H9 (cell line): Measurements from ENCODE around the gene NPHP4. TPM values are rescaled to one million over a fixed set of nuclear protein-coding genes. Genes with fewer than 3 reads are reported as not detected.

ENCODE experiments used
- DNase-seq: peaks from one replicate; pipeline ENCODE4 v3.0.0-alpha.2; 2017
- H2AFZ ChIP-seq: one replicate; pipeline ENCODE4 v1.6.1; 2013; ENCODE audit warnings: mild to moderate bottlenecking, low read length, control low read depth, moderate library complexity
- H2AK5ac ChIP-seq: 2 replicates; pipeline ENCODE4 v1.6.1; 2013; ENCODE audit warnings: low read length, control low read depth, mixed read lengths; ENCODE audit not compliant: insufficient read length
- H2BK120ac ChIP-seq: one replicate; pipeline ENCODE4 v1.6.1; 2013; ENCODE audit warnings: low read depth, mild to moderate bottlenecking, low read length, control low read depth, inconsistent platforms; ENCODE audit not compliant: poor library complexity, severe bottlenecking
- H2BK12ac ChIP-seq: 2 replicates; pipeline ENCODE4 v1.6.1; 2013; ENCODE audit warnings: low read length, control low read depth, mixed read lengths, low read depth; ENCODE audit not compliant: insufficient read length
- H2BK15ac ChIP-seq: 2 replicates; pipeline ENCODE4 v1.6.1; 2013; ENCODE audit warnings: low read depth, low read length, control low read depth
- H2BK20ac ChIP-seq: one replicate; pipeline ENCODE4 v1.6.1; 2013; ENCODE audit warnings: low read depth, mild to moderate bottlenecking, low read length, control low read depth, inconsistent platforms; ENCODE audit not compliant: poor library complexity, severe bottlenecking
- H2BK5ac ChIP-seq: 2 replicates; pipeline ENCODE4 v1.6.1; 2013; ENCODE audit warnings: low read length, control low read depth, mixed read lengths; ENCODE audit not compliant: insufficient read length
- H3K14ac ChIP-seq: 2 replicates; pipeline ENCODE4 v1.6.1; 2013; ENCODE audit warnings: low read length, control low read depth; ENCODE audit not compliant: insufficient read depth
- H3K18ac ChIP-seq: 2 replicates; pipeline ENCODE4 v1.6.1; 2013; ENCODE audit warnings: low read depth, mild to moderate bottlenecking, mixed read lengths, low read length, control low read depth; ENCODE audit not compliant: insufficient read length
- H3K23ac ChIP-seq: 2 replicates; pipeline ENCODE4 v1.6.1; 2013; ENCODE audit warnings: low read length, control low read depth, mixed read lengths, low read depth; ENCODE audit not compliant: insufficient read length
- H3K23me2 ChIP-seq: 2 replicates; pipeline ENCODE4 v1.6.1; 2013; ENCODE audit warnings: low read depth, mild to moderate bottlenecking, mixed read lengths, low read length, control low read depth; ENCODE audit not compliant: insufficient read length, poor library complexity, severe bottlenecking
- H3K27ac ChIP-seq: 2 replicates; pipeline ENCODE4 v1.5.1; 2013; ENCODE audit warnings: low read length, control low read depth, mixed read lengths, low read depth; ENCODE audit not compliant: insufficient read length
- H3K27me3 ChIP-seq: 2 replicates; pipeline ENCODE4 v1.6.1; 2013; ENCODE audit warnings: low read length, control low read depth, inconsistent platforms; ENCODE audit not compliant: insufficient read depth
- H3K4ac ChIP-seq: 2 replicates; pipeline ENCODE4 v1.6.1; 2013; ENCODE audit warnings: low read depth, mild to moderate bottlenecking, control low read depth, inconsistent platforms, low read length, moderate library complexity
- H3K4me1 ChIP-seq: 2 replicates; pipeline ENCODE4 v1.6.1; 2013; ENCODE audit warnings: low read length, control low read depth, inconsistent platforms; ENCODE audit not compliant: insufficient read depth
- H3K4me2 ChIP-seq: 2 replicates; pipeline ENCODE4 v1.6.1; 2013; ENCODE audit warnings: low read length, control low read depth, mixed read lengths; ENCODE audit not compliant: insufficient read length, insufficient read depth
- H3K56ac ChIP-seq: 2 replicates; pipeline ENCODE4 v1.6.1; 2013; ENCODE audit warnings: low read depth, mild to moderate bottlenecking, mixed read lengths, low read length, control low read depth; ENCODE audit not compliant: insufficient read length
- H3K79me1 ChIP-seq: 2 replicates; pipeline ENCODE4 v1.6.1; 2013; ENCODE audit warnings: low read depth, mild to moderate bottlenecking, moderate library complexity, low read length, control low read depth, inconsistent platforms; ENCODE audit not compliant: insufficient read depth, poor library complexity, severe bottlenecking
- H3K79me2 ChIP-seq: 2 replicates; pipeline ENCODE4 v1.6.1; 2013; ENCODE audit warnings: low read length, control low read depth, inconsistent platforms; ENCODE audit not compliant: insufficient read depth
- H3K9ac ChIP-seq: 2 replicates; pipeline ENCODE4 v1.6.1; 2013; ENCODE audit warnings: low read length, control low read depth, mixed read lengths; ENCODE audit not compliant: insufficient read length; ENCODE audit errors: extremely low read depth
- H3K9me3 ChIP-seq: one replicate; pipeline ENCODE4 v1.6.1; 2013; ENCODE audit warnings: low read depth, low read length, inconsistent platforms; ENCODE audit not compliant: control insufficient read depth
- H3T11ph ChIP-seq: one replicate; pipeline ENCODE4 v1.6.1; 2013; ENCODE audit warnings: mild to moderate bottlenecking, low read length, control low read depth, inconsistent platforms
- H4K20me1 ChIP-seq: one replicate; pipeline ENCODE4 v1.6.1; 2013; ENCODE audit not compliant: control insufficient read depth, insufficient read length, insufficient read depth
- H4K5ac ChIP-seq: 2 replicates; pipeline ENCODE4 v1.6.1; 2013; ENCODE audit warnings: low read depth, mild to moderate bottlenecking, mixed read lengths, low read length, control low read depth; ENCODE audit not compliant: insufficient read length
- H4K8ac ChIP-seq: replicated peaks from 2 replicates; pipeline ENCODE4 v1.6.1; 2013; ENCODE audit warnings: low read length, control low read depth, mixed read lengths, low read depth; ENCODE audit not compliant: insufficient read length
- H4K91ac ChIP-seq: 2 replicates; pipeline ENCODE4 v1.6.1; 2013; ENCODE audit warnings: low read depth, mild to moderate bottlenecking, moderate library complexity, mixed read lengths, low read length, control low read depth; ENCODE audit not compliant: insufficient read length
- H3K27ac Mint-ChIP-seq, 3 experiments: 2 replicates in 2 of 3; 3 replicates in 1 of 3; pipeline ENCODE4 v1.8.0; 2020 to 2021; ENCODE audit warnings: mixed read lengths in 3 of 3, mild to moderate bottlenecking in 1 of 3, moderate library complexity in 1 of 3
- H3K27me3 Mint-ChIP-seq: 2 replicates; pipeline ENCODE4 v1.8.0; 2021; ENCODE audit warnings: low read depth, mild to moderate bottlenecking, moderate library complexity, mixed read lengths
- H3K36me3 Mint-ChIP-seq, 3 experiments: 2 replicates in 2 of 3; 3 replicates in 1 of 3; pipeline ENCODE4 v1.8.0; 2020 to 2021; ENCODE audit warnings: low read depth in 3 of 3, mixed read lengths in 3 of 3; ENCODE audit not compliant: insufficient read depth in 1 of 3
- H3K4me1 Mint-ChIP-seq, 2 experiments: 2 replicates each; pipeline ENCODE4 v1.8.0; 2020; ENCODE audit warnings: mixed read lengths in 2 of 2
- H3K4me3 Mint-ChIP-seq, 2 experiments: 2 replicates in 1 of 2; 3 replicates in 1 of 2; pipeline ENCODE4 v1.8.0; 2020 to 2021; ENCODE audit warnings: mild to moderate bottlenecking in 2 of 2, mixed read lengths in 2 of 2, moderate library complexity in 1 of 2
- H3K9me3 Mint-ChIP-seq, 2 experiments: 2 replicates in 1 of 2; 3 replicates in 1 of 2; pipeline ENCODE4 v1.8.0; 2020; ENCODE audit warnings: mild to moderate bottlenecking in 2 of 2, mixed read lengths in 2 of 2, moderate library complexity in 1 of 2
- CTCF ChIP-seq: fragments of 200-600 bp; sonication (generic); conservative IDR thresholded peaks from 3 replicates; pipeline ENCODE4 v1.8.0; 2021; ENCODE audit warnings: antibody characterized with exemption, mild to moderate bottlenecking
- WGBS: extraction: QIAGEN DNeasy Blood & Tissue Kit; methylation state at CpG from one replicate; pipeline ENCODE4 v1.1.7; 2013; ENCODE audit warnings: missing lambda C conversion rate, low lambda C conversion rate, mixed read lengths; ENCODE audit not compliant: insufficient read length; ENCODE audit errors: extremely low coverage; 5-methylcytosine and 5-hydroxymethylcytosine counted together
- total RNA-seq: library from RNA; stranded (reverse); gene quantifications from 2 replicates; pipeline ENCODE4 v1.2.1, GENCODE V29; 2021

The NPHP4 gene
- total RNA-seq, 1 experiment from 2014 or later: 17.6 TPM

GRCh38 chr1:5827516-5827915 lies 164.7 kb downstream of the NPHP4 start:
- no peak overlapping the region for H3K27ac ChIP-seq
- H3K4me2 ChIP-seq: no peak overlapping the region
- no peaks in the 10 kb centered on the region for H3K27me3 ChIP-seq
- H3K56ac ChIP-seq: no peak overlapping the region
- no peaks in the 10 kb centered on the region for H3K79me2 ChIP-seq
- no peak overlapping the region for H3K4me3 Mint-ChIP-seq
- H2BK12ac ChIP-seq: no peak overlapping the region
- H2BK15ac ChIP-seq: no peak overlapping the region
- H3K4me1 Mint-ChIP-seq: peaks cover 42 to 47% of the 10 kb centered on the region in 2 experiments
- no peak overlapping the region for H3K18ac ChIP-seq
- no peak for DNase-seq
- H3K27ac Mint-ChIP-seq: peak overlapping the region in 1 of 3 experiments; percentile 30; a peak in 1 of 7 replicates
- H3T11ph ChIP-seq: no peak overlapping the region
- no peak for TF ChIP-seq CTCF
- H4K8ac ChIP-seq: no peak overlapping the region
- no peaks in the 10 kb centered on the region for H3K23me2 ChIP-seq
- H3K36me3 Mint-ChIP-seq: peaks cover 6 to 7% (median 6%) of the 10 kb centered on the region in 3 experiments; a peak in 6 of 7 replicates
- H3K4me1 ChIP-seq: peaks cover 6% of the 10 kb centered on the region; the same call in 1 of the 2 replicates
- H3K9me3 ChIP-seq: no peaks in the 10 kb centered on the region
- no peak overlapping the region for H3K23ac ChIP-seq
- peaks cover 4% of the 10 kb centered on the region for H3K27me3 Mint-ChIP-seq
- no peak overlapping the region for H3K14ac ChIP-seq
- no peak overlapping the region for H3K9ac ChIP-seq
- H4K20me1 ChIP-seq: no peaks in the 10 kb centered on the region
- no peak overlapping the region for H2AK5ac ChIP-seq
- H2AFZ ChIP-seq: no peak overlapping the region
- WGBS: no CpG with 5 or more reads among the region's 9 CpGs
- H2BK120ac ChIP-seq: no peak overlapping the region
- H4K5ac ChIP-seq: no peak overlapping the region
- no peak overlapping the region for H2BK5ac ChIP-seq
- no peak overlapping the region for H2BK20ac ChIP-seq
- no peak overlapping the region for H3K4ac ChIP-seq
- peaks cover 8 to 11% of the 10 kb centered on the region in 2 experiments; a peak in 4 of 5 replicates for H3K9me3 Mint-ChIP-seq
- no peak overlapping the region for H4K91ac ChIP-seq
- no peaks in the 10 kb centered on the region for H3K79me1 ChIP-seq
